ENCODE measurements around the gene FNDC11. TPM values are rescaled to one million over a fixed set of nuclear protein-coding genes. Genes with fewer than 3 reads are reported as not detected.
"Not testable (repeated sequence)": the region's sequence is repeated elsewhere in the genome, so short reads cannot be mapped to it uniquely, and the experiment has no call there.

Gene FNDC11
- polyA plus RNA-seq, 4 donors, result 0.22 to 0.25 TPM; not detected in 2

- Histone ChIP-seq H3K27me3 (ENCODE audit: control insufficient read depth in 3 of 3, insufficient read depth in 3 of 3, low read length in 3 of 3) (no peaks in the 10 kb centered on the region), H3K27ac (ENCODE audit: low read depth in 1 of 3, low read length in 2 of 3) (peak overlapping the region in 1 of 3 donors; percentile 55), H3K4me1 (ENCODE audit: control insufficient read depth in 3 of 3, insufficient read depth in 2 of 3, low read depth in 1 of 3, low read length in 2 of 3) (no peaks in the 10 kb centered on the region), H3K4me3 (ENCODE audit: low read depth in 1 of 3, low read length in 3 of 3) (no peak overlapping the region), H3K9me3 (ENCODE audit: control insufficient read depth in 2 of 2, insufficient read depth in 1 of 2, low read depth in 1 of 2, low read length in 1 of 2) (no peaks in the 10 kb centered on the region), H3K36me3 (ENCODE audit: control insufficient read depth in 3 of 3, insufficient read depth in 2 of 3, low read depth in 1 of 3, low read length in 3 of 3) (peaks cover 2 to 54% (median 5%) of the 10 kb centered on the region in 3 donors)
- 75 to 81% (median 81%) methylated on average over 34 to 37 of the region's 37 CpGs for WGBS, 3 donors
- DNase-seq (no peak), FAIRE-seq (no peak)
Measured at GRCh38 chr20:63567386-63568169, 13.6 kb downstream of the FNDC11 start.

GRCh38 chr20:63568170-63568981 is 14.4 kb downstream of the FNDC11 start:
- Histone ChIP-seq H3K4me1 (ENCODE audit: control insufficient read depth in 3 of 3, insufficient read depth in 2 of 3, low read depth in 1 of 3, low read length in 2 of 3) (peaks cover 0 to 6% (median 0%) of the 10 kb centered on the region in 3 donors), H3K9me3 (ENCODE audit: control insufficient read depth in 2 of 2, insufficient read depth in 1 of 2, low read depth in 1 of 2, low read length in 1 of 2) (no peaks in the 10 kb centered on the region), H3K36me3 (ENCODE audit: control insufficient read depth in 3 of 3, insufficient read depth in 2 of 3, low read depth in 1 of 3, low read length in 3 of 3) (peaks cover 2 to 52% (median 4%) of the 10 kb centered on the region in 3 donors), H3K27ac (ENCODE audit: low read depth in 1 of 3, low read length in 2 of 3) (peak overlapping the region in 1 of 3 donors; percentile 21), H3K4me3 (ENCODE audit: low read depth in 1 of 3, low read length in 3 of 3) (no peak overlapping the region), H3K27me3 (ENCODE audit: control insufficient read depth in 3 of 3, insufficient read depth in 3 of 3, low read length in 3 of 3) (no peaks in the 10 kb centered on the region)
- no peak for DNase-seq
- FAIRE-seq, result no peak
- WGBS, 3 donors, result 71 to 82% (median 75%) methylated on average over 40 to 43 of the region's 43 CpGs

GRCh38 chr20:63568986-63569949 is 15.3 kb downstream of the FNDC11 start:
- H3K4me3 ChIP-seq (ENCODE audit: low read depth in 1 of 3, low read length in 3 of 3), result no peak overlapping the region
- no peak for FAIRE-seq
- H3K36me3 ChIP-seq (ENCODE audit: control insufficient read depth in 3 of 3, insufficient read depth in 2 of 3, low read depth in 1 of 3, low read length in 3 of 3), result peaks cover 2 to 44% (median 4%) of the 10 kb centered on the region in 3 donors
- H3K27me3 ChIP-seq (ENCODE audit: control insufficient read depth in 3 of 3, insufficient read depth in 3 of 3, low read length in 3 of 3), result peaks cover 0 to 1% (median 0%) of the 10 kb centered on the region in 3 donors
- H3K9me3 ChIP-seq (ENCODE audit: control insufficient read depth in 2 of 2, insufficient read depth in 1 of 2, low read depth in 1 of 2, low read length in 1 of 2), result no peaks in the 10 kb centered on the region
- H3K4me1 ChIP-seq (ENCODE audit: control insufficient read depth in 3 of 3, insufficient read depth in 2 of 3, low read depth in 1 of 3, low read length in 2 of 3), result peaks cover 0 to 8% (median 0%) of the 10 kb centered on the region in 3 donors
- 88 to 90% (median 88%) methylated on average over 35 to 46 of the region's 46 CpGs for WGBS, 3 donors
- DNase-seq, result no peak
- no peak overlapping the region for H3K27ac ChIP-seq (ENCODE audit: low read depth in 1 of 3, low read length in 2 of 3)

GRCh38 chr20:63570281-63571086 is 16.5 kb downstream of the FNDC11 start:
- no peak overlapping the region for H3K4me3 ChIP-seq (ENCODE audit: low read depth in 1 of 3, low read length in 3 of 3)
- DNase-seq (no peak), FAIRE-seq (no peak)
- no peaks in the 10 kb centered on the region for H3K9me3 ChIP-seq (ENCODE audit: control insufficient read depth in 2 of 2, insufficient read depth in 1 of 2, low read depth in 1 of 2, low read length in 1 of 2)
- peaks cover 2 to 32% (median 4%) of the 10 kb centered on the region in 3 donors for H3K36me3 ChIP-seq (ENCODE audit: control insufficient read depth in 3 of 3, insufficient read depth in 2 of 3, low read depth in 1 of 3, low read length in 3 of 3)
- peaks cover 0 to 12% (median 3%) of the 10 kb centered on the region in 3 donors for H3K4me1 ChIP-seq (ENCODE audit: control insufficient read depth in 3 of 3, insufficient read depth in 2 of 3, low read depth in 1 of 3, low read length in 2 of 3)
- WGBS, 3 donors, result 89 to 91% (median 90%) methylated on average over 28 of the region's 28 CpGs
- peaks cover 0 to 6% (median 0%) of the 10 kb centered on the region in 3 donors for H3K27me3 ChIP-seq (ENCODE audit: control insufficient read depth in 3 of 3, insufficient read depth in 3 of 3, low read length in 3 of 3)
- no peak overlapping the region for H3K27ac ChIP-seq (ENCODE audit: low read depth in 1 of 3, low read length in 2 of 3)

GRCh38 chr20:63571087-63571478 is 17.1 kb downstream of the FNDC11 start:
- WGBS, 3 donors, result 54 to 76% (median 70%) methylated on average over 4 to 8 of the region's 11 CpGs
- not testable (repeated sequence) for FAIRE-seq; DNase-seq; H3K4me3 ChIP-seq (ENCODE audit: low read depth in 1 of 3, low read length in 3 of 3); H3K9me3 ChIP-seq (ENCODE audit: control insufficient read depth in 2 of 2, insufficient read depth in 1 of 2, low read depth in 1 of 2, low read length in 1 of 2); H3K27me3 ChIP-seq (ENCODE audit: control insufficient read depth in 3 of 3, insufficient read depth in 3 of 3, low read length in 3 of 3); H3K27ac ChIP-seq (ENCODE audit: low read depth in 1 of 3, low read length in 2 of 3)
- H3K36me3 ChIP-seq (ENCODE audit: control insufficient read depth in 3 of 3, insufficient read depth in 2 of 3, low read depth in 1 of 3, low read length in 3 of 3), result peaks cover 2 to 26% (median 4%) of the 10 kb centered on the region in 3 donors
- peaks cover 0 to 12% (median 3%) of the 10 kb centered on the region in 3 donors for H3K4me1 ChIP-seq (ENCODE audit: control insufficient read depth in 3 of 3, insufficient read depth in 2 of 3, low read depth in 1 of 3, low read length in 2 of 3)

- FAIRE-seq (no peak), DNase-seq (no peak)
- H3K9me3 ChIP-seq (ENCODE audit: control insufficient read depth in 2 of 2, insufficient read depth in 1 of 2, low read depth in 1 of 2, low read length in 1 of 2), result no peaks in the 10 kb centered on the region
- no peak overlapping the region for H3K27ac ChIP-seq (ENCODE audit: low read depth in 1 of 3, low read length in 2 of 3)
- H3K36me3 ChIP-seq (ENCODE audit: control insufficient read depth in 3 of 3, insufficient read depth in 2 of 3, low read depth in 1 of 3, low read length in 3 of 3), result peaks cover 2 to 19% (median 4%) of the 10 kb centered on the region in 3 donors
- H3K4me3 ChIP-seq (ENCODE audit: low read depth in 1 of 3, low read length in 3 of 3), result no peak overlapping the region
- peaks cover 0 to 6% (median 0%) of the 10 kb centered on the region in 3 donors for H3K27me3 ChIP-seq (ENCODE audit: control insufficient read depth in 3 of 3, insufficient read depth in 3 of 3, low read length in 3 of 3)
- WGBS, 3 donors, result 89 to 94% (median 92%) methylated on average over 40 to 48 of the region's 48 CpGs
- peaks cover 0 to 12% (median 3%) of the 10 kb centered on the region in 3 donors for H3K4me1 ChIP-seq (ENCODE audit: control insufficient read depth in 3 of 3, insufficient read depth in 2 of 3, low read depth in 1 of 3, low read length in 2 of 3)
Measured at GRCh38 chr20:63572071-63572787, 18.3 kb downstream of the FNDC11 start.
